IgD-negative memory B cell (primary cell): ENCODE measurements around the gene COX19. TPM values are rescaled to one million over a fixed set of nuclear protein-coding genes. Genes with fewer than 3 reads are reported as not detected.
"Not testable (repeated sequence)": the region's sequence is repeated elsewhere in the genome, so short reads cannot be mapped to it uniquely, and the experiment has no call there.

Experiments used
- H3K27ac Mint-ChIP-seq, 3 donors: one replicate each; pipeline ENCODE4 v1.8.0; 2020 to 2022; ENCODE audit warnings: mild to moderate bottlenecking in 3 of 3, mixed read lengths in 3 of 3, moderate library complexity in 1 of 3
- H3K27me3 Mint-ChIP-seq: one replicate; pipeline ENCODE4 v1.8.0; 2021; ENCODE audit warnings: mixed read lengths
- H3K36me3 Mint-ChIP-seq: one replicate; pipeline ENCODE4 v1.8.0; 2020; ENCODE audit warnings: mild to moderate bottlenecking, mixed read lengths
- H3K4me1 Mint-ChIP-seq, 3 donors: one replicate each; pipeline ENCODE4 v1.8.0; 2020 to 2022; ENCODE audit warnings: mixed read lengths in 3 of 3, mild to moderate bottlenecking in 1 of 3
- H3K4me3 Mint-ChIP-seq, 4 donors: one replicate each; pipeline ENCODE4 v1.8.0; 2020 to 2022; ENCODE audit warnings: mild to moderate bottlenecking in 4 of 4, mixed read lengths in 4 of 4, moderate library complexity in 3 of 4
- H3K9me3 Mint-ChIP-seq, 3 donors: one replicate each; pipeline ENCODE4 v1.8.0; 2020 to 2021; ENCODE audit warnings: mixed read lengths in 3 of 3, mild to moderate bottlenecking in 1 of 3
- polyA plus RNA-seq: library from polyadenylated mRNA; unstranded; fragments of 300-500 nt; fragmentation: Illumina TruSeq; gene quantifications from one replicate; pipeline ENCODE4 v1.2.3, GENCODE V29; 2021

COX19 gene
- polyA plus RNA-seq, 1 donor from 2014 or later, result 26.7 TPM

- peak overlapping the region in 1 of 3 donors; percentile 85 for H3K27ac Mint-ChIP-seq
- H3K4me3 Mint-ChIP-seq, result peak overlapping the region in 1 of 4 donors; percentile 23
- H3K4me1 Mint-ChIP-seq, result peaks cover 0 to 15% (median 12%) of the 10 kb centered on the region in 3 donors
- H3K36me3 Mint-ChIP-seq, H3K9me3 Mint-ChIP-seq, H3K27me3 Mint-ChIP-seq: not testable (repeated sequence)
These were observed 25.9 kb upstream of the COX19 start for GRCh38 chr7:1001069-1001770.

GRCh38 chr7:999941-1000935 lies 24.9 kb upstream of the COX19 start:
- no peaks in the 10 kb centered on the region for H3K9me3 Mint-ChIP-seq
- H3K4me3 Mint-ChIP-seq, result peak overlapping the region; percentile 38 to 87 (median 63)
- H3K36me3 Mint-ChIP-seq, result no peaks in the 10 kb centered on the region
- H3K4me1 Mint-ChIP-seq, result peaks cover 0 to 15% (median 12%) of the 10 kb centered on the region in 3 donors
- peak overlapping the region; percentile 75 to 88 (median 85) for H3K27ac Mint-ChIP-seq
- no peaks in the 10 kb centered on the region for H3K27me3 Mint-ChIP-seq

DNA sequence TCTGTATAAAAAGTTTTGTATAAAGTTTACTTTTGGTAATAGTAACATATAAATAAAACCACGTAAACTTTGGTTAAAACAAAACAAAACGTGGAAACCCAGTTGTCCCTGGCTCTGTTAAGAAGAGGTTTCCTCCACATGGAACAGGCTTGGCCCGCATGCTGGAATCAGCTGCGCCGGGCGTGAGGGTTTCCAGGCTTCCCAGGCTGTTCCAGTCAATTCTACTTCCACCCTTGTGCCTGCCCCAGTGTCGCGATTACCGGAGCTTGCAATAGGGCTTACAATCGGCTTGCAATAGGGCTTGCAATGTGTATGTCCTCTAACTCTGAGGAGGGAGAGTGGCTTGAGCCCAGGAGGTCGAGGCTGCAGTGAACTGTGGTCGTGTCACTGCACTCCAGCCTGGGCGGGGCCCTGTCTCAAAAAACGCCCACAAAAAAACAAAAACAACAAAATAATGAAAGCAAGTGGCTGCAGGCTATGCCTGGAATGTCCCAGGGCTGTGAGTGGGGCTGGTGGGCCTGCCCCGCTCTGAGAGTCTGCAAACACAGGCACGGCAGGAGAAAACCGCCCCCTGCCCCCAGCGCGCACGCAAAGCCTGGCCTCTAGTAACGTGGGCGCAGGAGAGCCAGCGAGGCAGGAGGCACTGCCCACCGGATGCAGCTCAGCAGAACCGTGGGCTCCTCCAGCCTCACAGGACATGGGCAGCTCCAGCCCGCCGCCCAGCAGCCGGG lies 24.0 kb upstream of the COX19 start:
- Mint-ChIP-seq H3K36me3 (peaks cover 2% of the 10 kb centered on the region), H3K4me3 (peak overlapping the region in 2 of 4 donors; percentile 45 to 48), H3K9me3 (no peaks in the 10 kb centered on the region), H3K4me1 (peaks cover 0 to 16% (median 15%) of the 10 kb centered on the region in 3 donors), H3K27ac (peak overlapping the region in 2 of 3 donors; percentile 75 to 85), H3K27me3 (no peaks in the 10 kb centered on the region)

DNA sequence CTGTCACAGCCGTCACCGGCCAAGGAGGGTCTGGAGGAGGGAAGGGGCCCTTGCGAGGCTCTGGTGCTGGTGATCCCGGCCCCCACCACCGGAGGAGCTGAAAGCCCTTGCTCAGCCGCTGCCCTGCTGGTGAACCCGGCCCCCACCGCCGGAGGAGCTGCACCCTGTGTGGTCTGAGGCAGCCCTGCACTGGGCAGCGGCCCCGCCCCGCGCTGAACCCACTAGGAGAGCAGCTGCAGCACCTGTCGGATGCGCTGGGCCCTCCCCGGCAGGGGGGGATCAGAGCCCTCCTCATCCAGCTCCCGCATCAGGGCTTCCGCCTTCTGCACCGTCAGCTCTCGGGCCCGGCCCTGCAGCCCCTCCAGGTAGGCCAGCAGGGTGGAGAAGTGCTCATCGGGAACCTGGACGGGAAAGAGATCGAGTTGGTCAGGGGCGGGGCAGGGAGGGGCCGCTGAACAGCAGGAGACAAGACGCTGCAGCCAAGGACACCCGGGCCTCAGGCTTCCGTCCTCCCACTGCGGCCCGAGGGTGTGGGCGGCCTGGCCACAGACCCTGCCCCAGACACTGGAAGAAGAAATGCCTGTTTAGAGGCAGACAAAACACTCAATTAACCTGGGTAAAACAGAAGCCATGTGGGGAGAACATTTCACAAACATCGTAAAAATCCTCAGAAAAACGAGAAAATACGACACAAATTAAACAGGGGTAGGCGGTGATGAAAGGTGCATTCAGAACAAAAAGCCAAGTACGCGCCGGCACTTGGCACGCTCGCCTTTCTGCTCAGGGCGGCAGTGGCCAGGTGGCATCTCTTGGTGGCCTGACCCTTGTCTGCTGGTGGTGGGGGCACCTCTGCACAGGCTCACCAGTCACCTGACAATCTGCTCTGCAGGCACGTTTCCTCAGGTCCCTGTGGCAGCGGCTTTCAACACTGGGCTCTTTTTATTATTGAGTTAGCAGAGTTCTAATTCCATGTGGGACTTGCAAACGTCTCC lies 22.4 kb upstream of the COX19 start:
- Mint-ChIP-seq H3K27me3 (peaks cover 4% of the 10 kb centered on the region), H3K4me1 (peaks cover 3 to 16% (median 15%) of the 10 kb centered on the region in 3 donors), H3K9me3 (no peaks in the 10 kb centered on the region), H3K27ac (peak overlapping the region in 2 of 3 donors; percentile 31 to 39), H3K36me3 (peaks cover 2% of the 10 kb centered on the region), H3K4me3 (no peak overlapping the region)

- H3K4me3 Mint-ChIP-seq, result no peak overlapping the region
- H3K9me3 Mint-ChIP-seq, result no peaks in the 10 kb centered on the region
- peaks cover 4% of the 10 kb centered on the region for H3K27me3 Mint-ChIP-seq
- H3K4me1 Mint-ChIP-seq, result peaks cover 3 to 16% (median 15%) of the 10 kb centered on the region in 3 donors
- H3K36me3 Mint-ChIP-seq, result peaks cover 2% of the 10 kb centered on the region
- peak overlapping the region in 1 of 3 donors; percentile 21 for H3K27ac Mint-ChIP-seq
These were observed 20.9 kb upstream of the COX19 start for GRCh38 chr7:996079-996872.

- peaks cover 2% of the 10 kb centered on the region for H3K36me3 Mint-ChIP-seq
- peaks cover 3 to 13% (median 11%) of the 10 kb centered on the region in 3 donors for H3K4me1 Mint-ChIP-seq
- no peaks in the 10 kb centered on the region for H3K9me3 Mint-ChIP-seq
- peaks cover 5% of the 10 kb centered on the region for H3K27me3 Mint-ChIP-seq
- H3K4me3 Mint-ChIP-seq, result no peak overlapping the region
- no peak overlapping the region for H3K27ac Mint-ChIP-seq
These were observed 20.2 kb upstream of the COX19 start for GRCh38 chr7:995571-995970.

DNA sequence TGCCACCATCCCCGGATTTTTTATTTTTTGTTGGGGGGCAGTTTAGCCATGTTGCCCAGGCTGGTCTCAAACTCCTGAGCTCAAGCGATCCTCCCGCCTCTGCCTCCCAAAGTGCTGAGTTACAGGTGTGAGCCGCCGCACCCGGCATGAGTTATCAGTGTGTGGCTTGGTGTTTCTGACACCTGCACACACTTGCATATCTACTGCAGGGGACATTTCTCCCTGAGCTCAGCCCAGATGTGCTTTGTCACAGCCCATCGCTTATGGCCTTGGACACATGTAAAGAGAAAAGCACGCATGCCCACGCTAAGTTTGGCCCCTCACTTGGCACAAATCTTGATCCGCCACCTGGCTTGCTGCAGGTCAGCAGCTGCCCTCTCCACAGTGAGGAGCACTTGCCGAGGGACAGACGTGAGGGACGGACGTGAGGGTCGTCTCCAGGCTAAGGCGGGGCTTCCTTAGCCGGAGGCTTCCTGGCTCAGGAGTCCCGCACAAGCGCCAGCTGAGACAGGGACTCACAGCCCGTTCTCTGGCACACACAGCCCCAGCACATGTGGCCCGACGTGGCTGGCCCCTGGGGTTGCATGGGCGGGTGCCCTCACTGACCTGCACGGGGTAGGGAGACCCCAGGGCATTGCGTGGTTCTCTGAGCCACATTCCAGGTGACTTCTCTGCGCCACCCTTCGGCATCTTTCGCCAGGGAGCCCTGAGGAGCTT lies 19.4 kb upstream of the COX19 start:
- Mint-ChIP-seq H3K36me3 (peaks cover 2% of the 10 kb centered on the region), H3K27ac (peak overlapping the region in 2 of 3 donors; percentile 39 to 77), H3K9me3 (no peaks in the 10 kb centered on the region), H3K4me1 (peaks cover 3 to 8% (median 5%) of the 10 kb centered on the region in 3 donors), H3K4me3 (peak overlapping the region in 1 of 4 donors; percentile 65), H3K27me3 (peaks cover 5% of the 10 kb centered on the region)

- Mint-ChIP-seq H3K4me3 (peak overlapping the region in 1 of 4 donors; percentile 52), H3K9me3 (no peaks in the 10 kb centered on the region), H3K4me1 (peaks cover 3 to 6% (median 3%) of the 10 kb centered on the region in 3 donors), H3K27me3 (peaks cover 5% of the 10 kb centered on the region), H3K27ac (peak overlapping the region in 2 of 3 donors; percentile 73 to 79), H3K36me3 (peaks cover 2% of the 10 kb centered on the region)
These were observed 17.6 kb upstream of the COX19 start for GRCh38 chr7:992709-993607.

DNA sequence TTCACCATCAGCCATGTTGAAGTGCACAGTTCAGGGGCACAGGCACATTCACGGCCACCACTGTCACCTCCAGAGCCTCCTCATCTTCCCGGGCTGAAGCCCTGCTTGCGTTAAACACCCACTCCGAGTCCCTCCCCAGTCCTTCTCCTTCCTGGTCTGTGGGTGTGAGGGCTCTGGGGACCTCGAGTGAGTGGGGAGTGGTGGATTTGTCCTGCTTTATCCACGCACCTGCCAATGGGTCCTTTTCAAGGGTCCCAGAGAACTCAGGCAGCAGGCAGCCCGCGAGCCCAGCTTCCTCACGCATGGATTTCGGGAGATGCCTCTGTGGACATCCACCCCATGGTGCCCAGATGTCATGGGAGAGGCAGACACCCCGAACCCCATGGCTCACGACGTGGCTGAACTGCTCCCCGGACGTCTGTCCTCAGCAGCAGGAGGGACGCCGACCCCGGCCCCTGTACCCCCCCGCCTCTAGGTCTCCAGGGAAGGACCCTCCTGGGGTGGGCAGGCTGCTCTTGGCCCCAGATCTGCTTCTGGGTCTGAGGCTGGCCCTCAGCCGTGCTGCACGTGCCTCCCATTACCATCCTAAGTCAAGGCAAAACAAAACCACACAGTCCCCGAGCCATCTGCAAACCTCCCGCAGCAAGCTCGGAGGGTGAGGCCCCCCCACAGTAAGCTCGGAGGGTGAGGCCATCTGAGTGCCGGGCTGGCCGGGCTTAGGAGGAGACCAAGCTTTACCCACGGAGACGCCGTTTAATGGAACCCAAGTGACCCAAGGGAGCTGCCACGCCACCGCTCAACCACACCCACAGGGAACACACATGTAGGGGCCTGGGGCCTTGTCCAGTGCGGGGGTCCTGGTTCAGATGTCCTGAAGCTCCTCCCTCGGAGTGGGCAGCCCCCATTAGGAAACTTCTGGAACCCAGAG lies 16.6 kb upstream of the COX19 start:
- H3K36me3 Mint-ChIP-seq, result peaks cover 2% of the 10 kb centered on the region
- no peak overlapping the region for H3K27ac Mint-ChIP-seq
- H3K27me3 Mint-ChIP-seq, result peaks cover 5% of the 10 kb centered on the region
- H3K4me1 Mint-ChIP-seq, result peaks cover 3 to 6% (median 3%) of the 10 kb centered on the region in 3 donors
- no peaks in the 10 kb centered on the region for H3K9me3 Mint-ChIP-seq
- H3K4me3 Mint-ChIP-seq, result no peak overlapping the region

GRCh38 chr7:990933-991728 lies 15.8 kb upstream of the COX19 start:
- no peak overlapping the region for H3K27ac Mint-ChIP-seq
- H3K27me3 Mint-ChIP-seq, result peaks cover 11% of the 10 kb centered on the region
- H3K36me3 Mint-ChIP-seq, result peaks cover 2% of the 10 kb centered on the region
- H3K4me1 Mint-ChIP-seq, result peaks cover 3 to 6% (median 3%) of the 10 kb centered on the region in 3 donors
- H3K9me3 Mint-ChIP-seq, result no peaks in the 10 kb centered on the region
- H3K4me3 Mint-ChIP-seq, result no peak overlapping the region
